Measurements from ENCODE around the gene BCOR.

BCOR gene

GRCh38 chrX:40081679-40082068, 16.1 kb downstream of the BCOR start:
- Histone ChIP-seq H3K79me1 (ENCODE audit: low read length) (no peaks in the 10 kb centered on the region), H2BK15ac (replicated peaks; ENCODE audit: low read depth) (no peak overlapping the region), H3K56ac (ENCODE audit: low read length) (no peak overlapping the region), H3K4me1 (ENCODE audit: control insufficient read depth, low read depth, low read length) (no peaks in the 10 kb centered on the region), H2AK5ac (ENCODE audit: low read length) (no peak overlapping the region), H3K23ac (ENCODE audit: low read length) (no peak overlapping the region), H3K9ac (ENCODE audit: low read length) (no peak overlapping the region), H4K8ac (ENCODE audit: low read depth, low read length) (no peak overlapping the region), H3K4me2 (ENCODE audit: low read length) (no peak overlapping the region), H2BK120ac (ENCODE audit: low read depth, low read length) (no peak overlapping the region), H3K27me3 (ENCODE audit: insufficient read depth, low read length, poor library complexity) (no peaks in the 10 kb centered on the region), H3K27ac (ENCODE audit: low read depth, low read length) (no peak overlapping the region), H4K5ac (ENCODE audit: low read length) (no peak overlapping the region), H3K18ac (ENCODE audit: low read length) (no peak overlapping the region), H3K79me2 (ENCODE audit: control insufficient read depth, insufficient read depth, low read length) (peaks cover 54% of the 10 kb centered on the region), H3K36me3 (ENCODE audit: control insufficient read depth, insufficient read depth, low read length) (no peaks in the 10 kb centered on the region), H3K4ac (ENCODE audit: low read depth, low read length) (no peak overlapping the region), H3K4me3 (ENCODE audit: low read length) (no peak overlapping the region), H2BK5ac (ENCODE audit: low read length) (no peak overlapping the region)
- DNase-seq = no peak
- no CpG with 5 or more reads among the region's 4 CpGs for WGBS (ENCODE audit: extremely low coverage, insufficient coverage, low lambda C conversion rate)

GRCh38 chrX:40080894-40081678, 16.7 kb downstream of the BCOR start:
- H4K8ac ChIP-seq (ENCODE audit: low read depth, low read length) = no peak overlapping the region
- no peak overlapping the region for H3K4ac ChIP-seq (ENCODE audit: low read depth, low read length)
- no peak overlapping the region for H3K4me3 ChIP-seq (ENCODE audit: low read length)
- no peaks in the 10 kb centered on the region for H3K27me3 ChIP-seq (ENCODE audit: insufficient read depth, low read length, poor library complexity)
- whole genome bisulfite sequencing (ENCODE audit: extremely low coverage, insufficient coverage, low lambda C conversion rate) = no CpG with 5 or more reads among the region's 16 CpGs
- no peaks in the 10 kb centered on the region for H3K4me1 ChIP-seq (ENCODE audit: control insufficient read depth, low read depth, low read length)
- no peak overlapping the region for H2BK15ac ChIP-seq (replicated peaks; ENCODE audit: low read depth)
- H3K27ac ChIP-seq (ENCODE audit: low read depth, low read length) = no peak overlapping the region
- H4K5ac ChIP-seq (ENCODE audit: low read length) = no peak overlapping the region
- H2BK5ac ChIP-seq (ENCODE audit: low read length) = no peak overlapping the region
- H2AK5ac ChIP-seq (ENCODE audit: low read length) = no peak overlapping the region
- no peak overlapping the region for H3K23ac ChIP-seq (ENCODE audit: low read length)
- no peaks in the 10 kb centered on the region for H3K36me3 ChIP-seq (ENCODE audit: control insufficient read depth, insufficient read depth, low read length)
- H3K4me2 ChIP-seq (ENCODE audit: low read length) = no peak overlapping the region
- H3K9ac ChIP-seq (ENCODE audit: low read length) = no peak overlapping the region
- no peak overlapping the region for H3K56ac ChIP-seq (ENCODE audit: low read length)
- H3K79me1 ChIP-seq (ENCODE audit: low read length) = no peaks in the 10 kb centered on the region
- H3K79me2 ChIP-seq (ENCODE audit: control insufficient read depth, insufficient read depth, low read length) = peaks cover 49% of the 10 kb centered on the region
- no peak overlapping the region for H3K18ac ChIP-seq (ENCODE audit: low read length)
- DNase-seq = no peak
- no peak overlapping the region for H2BK120ac ChIP-seq (ENCODE audit: low read depth, low read length)

- no CpG with 5 or more reads among the region's 9 CpGs for WGBS (ENCODE audit: extremely low coverage, insufficient coverage, low lambda C conversion rate)
- no peak overlapping the region for H3K23ac ChIP-seq (ENCODE audit: low read length)
- no peak overlapping the region for H2BK5ac ChIP-seq (ENCODE audit: low read length)
- no peak overlapping the region for H3K9ac ChIP-seq (ENCODE audit: low read length)
- H2BK120ac ChIP-seq (ENCODE audit: low read depth, low read length) = no peak overlapping the region
- no peak overlapping the region for H3K56ac ChIP-seq (ENCODE audit: low read length)
- H3K79me1 ChIP-seq (ENCODE audit: low read length) = no peaks in the 10 kb centered on the region
- no peak overlapping the region for H3K27ac ChIP-seq (ENCODE audit: low read depth, low read length)
- no peak overlapping the region for H2BK15ac ChIP-seq (replicated peaks; ENCODE audit: low read depth)
- peaks cover 35% of the 10 kb centered on the region for H3K79me2 ChIP-seq (ENCODE audit: control insufficient read depth, insufficient read depth, low read length)
- no peak overlapping the region for H4K5ac ChIP-seq (ENCODE audit: low read length)
- H3K4ac ChIP-seq (ENCODE audit: low read depth, low read length) = no peak overlapping the region
- DNase-seq = no peak
- no peaks in the 10 kb centered on the region for H3K27me3 ChIP-seq (ENCODE audit: insufficient read depth, low read length, poor library complexity)
- H4K8ac ChIP-seq (ENCODE audit: low read depth, low read length) = no peak overlapping the region
- H3K18ac ChIP-seq (ENCODE audit: low read length) = no peak overlapping the region
- H3K4me3 ChIP-seq (ENCODE audit: low read length) = no peak overlapping the region
- no peak overlapping the region for H2AK5ac ChIP-seq (ENCODE audit: low read length)
- H3K4me1 ChIP-seq (ENCODE audit: control insufficient read depth, low read depth, low read length) = no peaks in the 10 kb centered on the region
- no peak overlapping the region for H3K4me2 ChIP-seq (ENCODE audit: low read length)
- H3K36me3 ChIP-seq (ENCODE audit: control insufficient read depth, insufficient read depth, low read length) = peaks cover 2% of the 10 kb centered on the region
Observed at GRCh38 chrX:40079572-40079971, 18.2 kb downstream of the BCOR start.

- H3K79me2 ChIP-seq (ENCODE audit: control insufficient read depth, insufficient read depth, low read length) = peaks cover 29% of the 10 kb centered on the region
- H3K4me2 ChIP-seq (ENCODE audit: low read length) = no peak overlapping the region
- DNase-seq = no peak
- H4K8ac ChIP-seq (ENCODE audit: low read depth, low read length) = no peak overlapping the region
- no peaks in the 10 kb centered on the region for H3K27me3 ChIP-seq (ENCODE audit: insufficient read depth, low read length, poor library complexity)
- H2BK120ac ChIP-seq (ENCODE audit: low read depth, low read length) = no peak overlapping the region
- H2BK15ac ChIP-seq (replicated peaks; ENCODE audit: low read depth) = no peak overlapping the region
- H3K27ac ChIP-seq (ENCODE audit: low read depth, low read length) = no peak overlapping the region
- H3K18ac ChIP-seq (ENCODE audit: low read length) = no peak overlapping the region
- no peak overlapping the region for H2BK5ac ChIP-seq (ENCODE audit: low read length)
- no peak overlapping the region for H4K5ac ChIP-seq (ENCODE audit: low read length)
- no peak overlapping the region for H3K4me3 ChIP-seq (ENCODE audit: low read length)
- no peak overlapping the region for H2AK5ac ChIP-seq (ENCODE audit: low read length)
- H3K36me3 ChIP-seq (ENCODE audit: control insufficient read depth, insufficient read depth, low read length) = peaks cover 3% of the 10 kb centered on the region
- no CpG with 5 or more reads among the region's 24 CpGs for WGBS (ENCODE audit: extremely low coverage, insufficient coverage, low lambda C conversion rate)
- H3K79me1 ChIP-seq (ENCODE audit: low read length) = no peaks in the 10 kb centered on the region
- no peak overlapping the region for H3K9ac ChIP-seq (ENCODE audit: low read length)
- no peak overlapping the region for H3K56ac ChIP-seq (ENCODE audit: low read length)
- no peaks in the 10 kb centered on the region for H3K4me1 ChIP-seq (ENCODE audit: control insufficient read depth, low read depth, low read length)
- H3K4ac ChIP-seq (ENCODE audit: low read depth, low read length) = no peak overlapping the region
- H3K23ac ChIP-seq (ENCODE audit: low read length) = no peak overlapping the region
Observed at GRCh38 chrX:40078489-40079227, 19.1 kb downstream of the BCOR start.

GRCh38 chrX:40077906-40078305, 19.9 kb downstream of the BCOR start:
- no CpG with 5 or more reads among the region's 7 CpGs for WGBS (ENCODE audit: extremely low coverage, insufficient coverage, low lambda C conversion rate)
- no peak overlapping the region for H2AK5ac ChIP-seq (ENCODE audit: low read length)
- no peak overlapping the region for H3K4ac ChIP-seq (ENCODE audit: low read depth, low read length)
- H3K27ac ChIP-seq (ENCODE audit: low read depth, low read length) = no peak overlapping the region
- peaks cover 28% of the 10 kb centered on the region for H3K79me2 ChIP-seq (ENCODE audit: control insufficient read depth, insufficient read depth, low read length)
- H3K4me2 ChIP-seq (ENCODE audit: low read length) = no peak overlapping the region
- H3K4me3 ChIP-seq (ENCODE audit: low read length) = no peak overlapping the region
- no peaks in the 10 kb centered on the region for H3K4me1 ChIP-seq (ENCODE audit: control insufficient read depth, low read depth, low read length)
- H2BK5ac ChIP-seq (ENCODE audit: low read length) = no peak overlapping the region
- H3K56ac ChIP-seq (ENCODE audit: low read length) = no peak overlapping the region
- H4K8ac ChIP-seq (ENCODE audit: low read depth, low read length) = no peak overlapping the region
- H3K9ac ChIP-seq (ENCODE audit: low read length) = no peak overlapping the region
- DNase-seq = no peak
- no peaks in the 10 kb centered on the region for H3K27me3 ChIP-seq (ENCODE audit: insufficient read depth, low read length, poor library complexity)
- no peak overlapping the region for H2BK120ac ChIP-seq (ENCODE audit: low read depth, low read length)
- H3K79me1 ChIP-seq (ENCODE audit: low read length) = no peaks in the 10 kb centered on the region
- no peak overlapping the region for H4K5ac ChIP-seq (ENCODE audit: low read length)
- no peak overlapping the region for H3K23ac ChIP-seq (ENCODE audit: low read length)
- no peak overlapping the region for H2BK15ac ChIP-seq (replicated peaks; ENCODE audit: low read depth)
- peaks cover 3% of the 10 kb centered on the region for H3K36me3 ChIP-seq (ENCODE audit: control insufficient read depth, insufficient read depth, low read length)
- no peak overlapping the region for H3K18ac ChIP-seq (ENCODE audit: low read length)
